ENCODE measurements around the gene MED25.

GRCh38 chr19:49847731-49848696, 29.9 kb downstream of the MED25 start:
- TF ChIP-seq SIN3A (IDR thresholded peaks at IDR 0.05; ENCODE audit: borderline replicate concordance, low read depth, low read length) (no peak), TAF1 (IDR thresholded peaks at IDR 0.05; ENCODE audit: borderline replicate concordance, low read depth, low read length) (no peak), CTCF (IDR thresholded peaks at IDR 0.05) (no peak), ZBTB33 (IDR thresholded peaks at IDR 0.05; ENCODE audit: borderline replicate concordance, low read depth) (no peak), GABPA (IDR thresholded peaks at IDR 0.05; ENCODE audit: low read depth) (no peak), REST (IDR thresholded peaks at IDR 0.05; ENCODE audit: low read depth, low read length) (no peak), IRF3 (IDR thresholded peaks at IDR 0.05; ENCODE audit: low read depth, low read length) (no peak), EP300 (IDR thresholded peaks at IDR 0.05; ENCODE audit: borderline replicate concordance in 1 of 2, low read depth in 1 of 2, low read length in 1 of 2) (no peak), EZH2phosphoT487 (IDR thresholded peaks at IDR 0.05; ENCODE audit: borderline replicate concordance, low read depth) (no peak), SMC3 (IDR thresholded peaks at IDR 0.05; ENCODE audit: low read depth, low read length) (no peak), PBX3 (IDR thresholded peaks at IDR 0.05) (no peak), RAD21 (IDR thresholded peaks at IDR 0.05; ENCODE audit: low read length) (no peak), MXI1 (IDR thresholded peaks at IDR 0.05; ENCODE audit: low read depth, low read length) (no peak), ELF1 (IDR thresholded peaks at IDR 0.05) (no peak)
